ENCODE data around the gene ACAP3. TPM values are rescaled to one million over a fixed set of nuclear protein-coding genes. Genes with fewer than 3 reads are reported as not detected.

The ACAP3 gene
- total and polyA plus RNA-seq, 5 donors from 2014 or later = 2.7 to 75.5 (median 4.3) TPM

DNA sequence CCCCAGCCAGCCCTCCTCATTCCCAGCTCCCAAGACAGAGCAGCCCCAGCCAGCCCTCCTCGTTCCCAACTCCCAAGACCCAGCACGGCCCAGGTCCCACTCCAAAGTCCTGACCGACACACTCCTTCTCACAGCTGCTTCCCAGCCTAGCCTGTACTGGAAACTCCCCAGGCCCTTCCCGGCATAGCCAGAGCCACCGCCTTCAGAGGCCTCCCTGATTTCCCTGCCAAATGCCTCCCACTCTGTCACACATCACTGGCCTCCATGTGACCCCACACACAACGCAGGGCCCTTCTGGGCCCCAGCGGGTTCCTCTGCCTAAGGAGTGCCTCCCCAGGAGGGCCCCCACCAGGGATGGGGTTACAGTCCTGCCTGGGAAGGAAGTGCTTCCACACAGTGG lies 36.9 kb downstream of the ACAP3 start:
- DNase-seq = no peak
- H3K9me3 Mint-ChIP-seq = no peaks in the 10 kb centered on the region
- Histone ChIP-seq H3K4me3 (ENCODE audit: low read depth, low read length) (no peak overlapping the region), H3K27ac (ENCODE audit: insufficient read depth, low read length, poor library complexity, severe bottlenecking) (peak overlapping the region; percentile 14), H3K36me3 (ENCODE audit: control insufficient read depth, insufficient read depth, low read length) (peaks cover 9% of the 10 kb centered on the region), H3K9me3 (ENCODE audit: control insufficient read depth in 2 of 2, low read length in 2 of 2) (no peaks in the 10 kb centered on the region), H3K4me1 (ENCODE audit: control insufficient read depth, insufficient read depth, low read length, poor library complexity, severe bottlenecking) (peaks cover 43% of the 10 kb centered on the region), H3K27me3 (ENCODE audit: control insufficient read depth, insufficient read depth, low read length) (no peaks in the 10 kb centered on the region)
- no peak for ATAC-seq (ENCODE audit: low read depth in 2 of 2)
- H3K27me3 Mint-ChIP-seq = no peaks in the 10 kb centered on the region
- H3K4me3 Mint-ChIP-seq = peak overlapping the region; percentile 78 to 94 (median 84)
- peaks cover 0 to 53% (median 24%) of the 10 kb centered on the region in 4 donors for H3K4me1 Mint-ChIP-seq
- H3K27ac Mint-ChIP-seq = peak overlapping the region in 2 of 3 donors; percentile 31 to 88
- H3K36me3 Mint-ChIP-seq = peaks cover 10% of the 10 kb centered on the region

DNA sequence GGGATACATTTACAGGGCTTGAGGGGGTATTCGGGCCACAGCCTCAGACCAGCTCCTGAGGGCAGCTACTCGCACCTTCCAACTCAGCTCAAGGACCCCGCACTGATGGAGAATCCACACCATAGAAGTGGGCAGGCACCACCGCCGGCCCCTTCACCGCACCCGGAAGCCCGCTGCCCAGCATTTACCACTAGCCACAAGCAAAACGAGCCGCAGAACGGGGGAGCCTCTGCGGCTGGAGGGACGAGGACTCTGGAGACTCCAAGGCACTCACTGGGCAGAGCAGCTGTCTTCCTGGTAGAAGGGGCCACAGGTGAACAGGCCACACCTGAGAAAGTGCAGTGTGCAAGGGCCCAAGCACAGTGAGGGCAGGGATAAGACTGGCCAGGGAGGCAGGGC lies 39.4 kb downstream of the ACAP3 start:
- Mint-ChIP-seq H3K27ac (no peak overlapping the region), H3K4me3 (peak overlapping the region in 1 of 4 donors; percentile 7), H3K4me1 (peaks cover 0 to 50% (median 24%) of the 10 kb centered on the region in 4 donors), H3K36me3 (peaks cover 10% of the 10 kb centered on the region), H3K27me3 (no peaks in the 10 kb centered on the region), H3K9me3 (no peaks in the 10 kb centered on the region)
- Histone ChIP-seq H3K9me3 (ENCODE audit: control insufficient read depth in 2 of 2, low read length in 2 of 2) (no peaks in the 10 kb centered on the region), H3K36me3 (ENCODE audit: control insufficient read depth, insufficient read depth, low read length) (peaks cover 23% of the 10 kb centered on the region), H3K27ac (ENCODE audit: insufficient read depth, low read length, poor library complexity, severe bottlenecking) (no peak overlapping the region), H3K27me3 (ENCODE audit: control insufficient read depth, insufficient read depth, low read length) (no peaks in the 10 kb centered on the region), H3K4me1 (ENCODE audit: control insufficient read depth, insufficient read depth, low read length, poor library complexity, severe bottlenecking) (peaks cover 34% of the 10 kb centered on the region), H3K4me3 (ENCODE audit: low read depth, low read length) (no peak overlapping the region)
- no peak for ATAC-seq (ENCODE audit: low read depth in 2 of 2)
- no peak for DNase-seq

DNA sequence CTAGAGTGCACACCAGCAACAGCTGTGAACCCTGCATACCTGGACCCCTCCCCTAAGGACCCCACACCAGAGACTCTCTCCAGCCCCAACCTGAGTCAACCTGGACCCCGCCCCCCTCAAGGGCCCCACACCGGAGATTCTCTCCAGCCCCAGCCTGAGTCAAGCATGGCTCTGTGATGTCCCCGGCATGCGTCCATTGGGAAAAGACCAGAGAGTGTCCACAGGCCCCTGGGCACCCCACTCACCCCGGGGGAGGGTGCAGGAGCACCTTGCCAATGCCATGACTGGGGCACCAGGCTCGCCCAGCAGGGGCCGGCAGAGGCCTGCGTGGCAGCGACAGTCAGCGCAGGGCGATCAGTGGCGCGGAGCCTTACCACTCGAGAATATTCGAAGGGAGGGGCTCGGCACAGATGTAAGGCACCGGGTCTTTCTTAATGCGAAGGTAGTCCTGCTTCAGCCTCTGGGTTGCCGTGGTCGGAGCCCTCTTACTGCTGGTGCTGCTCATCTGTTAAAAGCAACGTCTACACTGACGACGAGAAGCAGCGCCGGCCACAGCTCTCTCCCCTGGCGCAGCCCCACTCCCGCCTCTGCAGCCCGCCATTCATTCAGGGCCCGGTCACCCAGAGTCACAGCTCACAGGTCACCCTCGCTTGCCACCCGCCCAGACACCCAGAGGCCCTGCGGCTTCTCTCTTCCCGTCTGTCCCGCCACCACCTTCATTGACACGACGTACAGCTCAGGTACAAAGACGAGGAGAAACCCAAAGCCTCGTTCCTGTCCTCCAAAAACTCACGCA lies 40.0 kb downstream of the ACAP3 start:
- Histone ChIP-seq H3K9me3 (ENCODE audit: control insufficient read depth in 2 of 2, low read length in 2 of 2) (no peaks in the 10 kb centered on the region), H3K36me3 (ENCODE audit: control insufficient read depth, insufficient read depth, low read length) (peaks cover 29% of the 10 kb centered on the region), H3K4me3 (ENCODE audit: low read depth, low read length) (no peak overlapping the region), H3K27me3 (ENCODE audit: control insufficient read depth, insufficient read depth, low read length) (no peaks in the 10 kb centered on the region), H3K4me1 (ENCODE audit: control insufficient read depth, insufficient read depth, low read length, poor library complexity, severe bottlenecking) (peaks cover 29% of the 10 kb centered on the region), H3K27ac (ENCODE audit: insufficient read depth, low read length, poor library complexity, severe bottlenecking) (no peak overlapping the region)
- no peak for DNase-seq
- Mint-ChIP-seq H3K27me3 (no peaks in the 10 kb centered on the region), H3K36me3 (peaks cover 10% of the 10 kb centered on the region), H3K4me3 (peak overlapping the region in 1 of 4 donors; percentile 7), H3K4me1 (peaks cover 0 to 46% (median 24%) of the 10 kb centered on the region in 4 donors), H3K9me3 (no peaks in the 10 kb centered on the region), H3K27ac (peak overlapping the region in 1 of 3 donors; percentile 61)
- ATAC-seq (ENCODE audit: low read depth in 2 of 2) = no peak

DNA sequence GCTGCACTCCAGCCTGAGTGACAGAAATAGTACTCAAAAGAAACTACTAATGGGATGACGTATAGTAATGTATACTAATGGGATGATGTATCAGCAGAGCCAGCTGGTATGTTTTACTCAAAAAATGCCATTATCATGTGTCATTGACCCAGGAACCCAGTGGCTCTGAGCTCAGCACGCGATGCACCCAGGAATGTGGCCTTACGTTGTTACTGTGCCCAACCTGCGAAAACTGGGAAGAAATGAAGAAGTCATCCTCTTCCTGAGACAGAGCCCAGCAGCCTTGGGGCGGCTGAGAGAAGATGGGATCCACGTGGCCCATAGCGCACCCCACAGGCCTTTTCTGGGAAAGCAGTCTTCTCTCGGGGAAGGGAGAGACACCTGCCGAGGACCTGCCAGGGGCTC lies 42.9 kb downstream of the ACAP3 start:
- Mint-ChIP-seq H3K27ac (no peak overlapping the region), H3K27me3 (no peaks in the 10 kb centered on the region), H3K4me1 (peaks cover 0 to 29% (median 5%) of the 10 kb centered on the region in 4 donors), H3K4me3 (no peak overlapping the region), H3K36me3 (peaks cover 8% of the 10 kb centered on the region), H3K9me3 (no peaks in the 10 kb centered on the region)
- H3K4me1 ChIP-seq (ENCODE audit: control insufficient read depth, insufficient read depth, low read length, poor library complexity, severe bottlenecking) = peaks cover 1% of the 10 kb centered on the region
- no peaks in the 10 kb centered on the region for H3K27me3 ChIP-seq (ENCODE audit: control insufficient read depth, insufficient read depth, low read length)
- DNase-seq (no peak), ATAC-seq (ENCODE audit: low read depth in 2 of 2) (no peak)
- no peak overlapping the region for H3K27ac ChIP-seq (ENCODE audit: insufficient read depth, low read length, poor library complexity, severe bottlenecking)
- H3K36me3 ChIP-seq (ENCODE audit: control insufficient read depth, insufficient read depth, low read length) = peaks cover 48% of the 10 kb centered on the region
- H3K9me3 ChIP-seq (ENCODE audit: control insufficient read depth in 2 of 2, low read length in 2 of 2) = no peaks in the 10 kb centered on the region
- H3K4me3 ChIP-seq (ENCODE audit: low read depth, low read length) = no peak overlapping the region

DNA sequence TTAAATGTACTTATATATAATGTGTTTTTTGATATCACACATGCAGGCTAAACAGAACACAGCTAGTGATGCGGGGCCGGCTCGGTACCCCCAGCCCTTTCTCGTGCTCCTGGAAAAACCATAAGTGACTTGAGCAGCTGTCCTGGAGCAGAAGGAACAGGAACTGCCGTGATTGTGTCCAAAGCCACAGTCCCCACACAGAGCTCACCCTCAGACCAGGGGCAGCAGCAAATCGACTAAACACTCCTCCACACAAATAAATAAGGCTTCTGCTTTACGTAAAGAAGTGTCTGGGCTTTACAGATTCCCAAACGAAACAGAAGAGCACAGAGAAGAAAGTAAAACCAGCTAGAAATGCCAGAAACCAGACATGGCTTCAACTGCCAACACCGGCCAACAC lies 43.7 kb downstream of the ACAP3 start:
- H3K36me3 Mint-ChIP-seq = peaks cover 6% of the 10 kb centered on the region
- H3K27ac Mint-ChIP-seq = peak overlapping the region in 1 of 3 donors; percentile 15
- no peak overlapping the region for H3K27ac ChIP-seq (ENCODE audit: insufficient read depth, low read length, poor library complexity, severe bottlenecking)
- H3K4me3 Mint-ChIP-seq = no peak overlapping the region
- no peak overlapping the region for H3K4me3 ChIP-seq (ENCODE audit: low read depth, low read length)
- peaks cover 54% of the 10 kb centered on the region for H3K36me3 ChIP-seq (ENCODE audit: control insufficient read depth, insufficient read depth, low read length)
- peaks cover 0 to 24% (median 1%) of the 10 kb centered on the region in 4 donors for H3K4me1 Mint-ChIP-seq
- H3K27me3 Mint-ChIP-seq = no peaks in the 10 kb centered on the region
- no peaks in the 10 kb centered on the region for H3K9me3 ChIP-seq (ENCODE audit: control insufficient read depth in 2 of 2, low read length in 2 of 2)
- ATAC-seq (ENCODE audit: low read depth in 2 of 2) (no peak), DNase-seq (no peak)
- H3K27me3 ChIP-seq (ENCODE audit: control insufficient read depth, insufficient read depth, low read length) = no peaks in the 10 kb centered on the region
- H3K9me3 Mint-ChIP-seq = no peaks in the 10 kb centered on the region
- H3K4me1 ChIP-seq (ENCODE audit: control insufficient read depth, insufficient read depth, low read length, poor library complexity, severe bottlenecking) = no peaks in the 10 kb centered on the region

DNA sequence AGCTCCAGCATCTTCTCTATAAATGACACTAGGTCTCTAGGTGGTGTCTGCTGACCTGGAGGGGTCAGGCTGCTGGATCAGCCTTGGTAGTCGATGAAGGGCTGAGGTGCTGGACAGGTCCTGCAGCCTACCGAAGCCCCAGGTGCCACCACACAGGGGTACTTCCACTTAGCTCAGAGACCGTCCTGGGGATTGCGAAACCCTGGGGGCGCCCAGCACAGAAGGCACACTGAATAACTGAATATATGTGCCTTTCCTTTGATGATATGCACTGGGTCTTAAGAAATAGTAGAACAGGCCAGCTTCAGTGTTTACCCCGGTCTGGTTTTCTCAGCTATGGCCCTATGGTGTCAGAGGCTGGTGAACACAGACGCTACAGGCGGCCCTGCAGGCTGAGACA lies 45.0 kb downstream of the ACAP3 start:
- Mint-ChIP-seq H3K27me3 (no peaks in the 10 kb centered on the region), H3K4me1 (peaks cover 0 to 15% (median 2%) of the 10 kb centered on the region in 4 donors), H3K27ac (peak overlapping the region in 1 of 3 donors; percentile 52), H3K36me3 (peaks cover 6% of the 10 kb centered on the region), H3K4me3 (no peak overlapping the region), H3K9me3 (no peaks in the 10 kb centered on the region)
- no peak overlapping the region for H3K4me3 ChIP-seq (ENCODE audit: low read depth, low read length)
- no peaks in the 10 kb centered on the region for H3K4me1 ChIP-seq (ENCODE audit: control insufficient read depth, insufficient read depth, low read length, poor library complexity, severe bottlenecking)
- DNase-seq (no peak), ATAC-seq (ENCODE audit: low read depth in 2 of 2) (no peak)
- H3K27ac ChIP-seq (ENCODE audit: insufficient read depth, low read length, poor library complexity, severe bottlenecking) = no peak overlapping the region
- no peaks in the 10 kb centered on the region for H3K27me3 ChIP-seq (ENCODE audit: control insufficient read depth, insufficient read depth, low read length)
- no peaks in the 10 kb centered on the region for H3K9me3 ChIP-seq (ENCODE audit: control insufficient read depth in 2 of 2, low read length in 2 of 2)
- peaks cover 56% of the 10 kb centered on the region for H3K36me3 ChIP-seq (ENCODE audit: control insufficient read depth, insufficient read depth, low read length)

DNA sequence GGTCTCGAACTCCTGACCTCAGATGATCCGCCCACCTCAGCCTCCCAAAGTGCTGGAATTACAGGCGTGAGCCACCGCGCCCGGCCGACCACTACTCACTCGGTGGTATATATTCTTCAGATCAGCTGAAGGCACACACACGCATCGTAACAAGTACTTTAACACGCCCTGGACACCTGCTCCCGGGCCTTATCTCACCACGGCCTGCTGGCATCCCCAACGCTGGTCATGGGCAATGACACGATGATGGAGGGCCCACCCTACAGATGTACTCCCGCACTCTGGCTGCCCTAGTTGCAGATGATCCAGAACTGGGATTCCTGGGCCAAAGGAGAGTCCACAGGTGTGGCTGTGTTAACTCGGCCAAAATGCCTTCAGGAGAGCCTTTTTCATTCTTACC lies 45.7 kb downstream of the ACAP3 start:
- Histone ChIP-seq H3K4me1 (ENCODE audit: control insufficient read depth, insufficient read depth, low read length, poor library complexity, severe bottlenecking) (no peaks in the 10 kb centered on the region), H3K36me3 (ENCODE audit: control insufficient read depth, insufficient read depth, low read length) (peaks cover 50% of the 10 kb centered on the region), H3K27ac (ENCODE audit: insufficient read depth, low read length, poor library complexity, severe bottlenecking) (no peak overlapping the region), H3K27me3 (ENCODE audit: control insufficient read depth, insufficient read depth, low read length) (no peaks in the 10 kb centered on the region), H3K9me3 (ENCODE audit: control insufficient read depth in 2 of 2, low read length in 2 of 2) (no peaks in the 10 kb centered on the region), H3K4me3 (ENCODE audit: low read depth, low read length) (no peak overlapping the region)
- Mint-ChIP-seq H3K4me1 (peaks cover 0 to 15% (median 2%) of the 10 kb centered on the region in 4 donors), H3K9me3 (no peaks in the 10 kb centered on the region), H3K36me3 (peaks cover 6% of the 10 kb centered on the region), H3K27me3 (no peaks in the 10 kb centered on the region), H3K27ac (no peak overlapping the region), H3K4me3 (no peak overlapping the region)
- DNase-seq = no peak
- no peak for ATAC-seq (ENCODE audit: low read depth in 2 of 2)
